Bronchial smooth muscle cell (primary cell): ENCODE results near the gene MGRN1. TPM values are rescaled to one million over a fixed set of nuclear protein-coding genes. Genes with fewer than 3 reads are reported as not detected.

Experiments used
- total RNA-seq: library from RNA; depleted of rRNA; stranded (reverse); fragments of >200 nt; gene quantifications from 2 replicates; pipeline ENCODE4 v1.2.1, GENCODE V29; 2014

The MGRN1 gene
- total RNA-seq: 20.3 and 21.6 TPM in 2 replicates

GRCh38 chr16:4624015-4624826, at the start of gene MGRN1:
MGRN1 (plus strand) TSS chr16:4624826; CDS start chr16:4624961, 135 bp downstream.

GRCh38 chr16:4614571-4615383, 9.8 kb upstream of the MGRN1 start, which contains the start of gene UBALD1:
UBALD1 (minus strand) TSS chr16:4614888; CDS start chr16:4614797, 91 bp downstream.

GRCh38 chr16:4693296-4693955, 68.8 kb downstream of the MGRN1 start, which contains the start of gene NUDT16L1:
NUDT16L1 (plus strand) TSS chr16:4693562; CDS start chr16:4693727, 165 bp downstream.

GRCh38 chr16:4734063-4734729, 109.6 kb downstream of the MGRN1 start, which contains the start of the genes ANKS3 and DNAAF8:
ANKS3 (minus strand) TSS chr16:4734271; CDS start chr16:4730149, 4,122 bp downstream.
DNAAF8 (plus strand) TSS chr16:4734537; CDS start chr16:4736515, 1,978 bp downstream.

Other genes with a start within 250 kb of the MGRN1 start
- 7.7 and 16.6 TPM in 2 replicates for gene CORO7, start 208.2 kb upstream of the MGRN1 start, total RNA-seq
- gene DNAJA3, start 199.0 kb upstream of the MGRN1 start, total RNA-seq: 31.5 and 39.1 TPM in 2 replicates
- 53.5 and 59.3 TPM in 2 replicates for gene NMRAL1, start 150.2 kb upstream of the MGRN1 start, total RNA-seq
- gene HMOX2, start 148.4 kb upstream of the MGRN1 start, total RNA-seq: 32.8 and 52.9 TPM in 2 replicates
- gene CDIP1, start 86.1 kb upstream of the MGRN1 start, total RNA-seq: 6.4 and 9.6 TPM in 2 replicates
- gene C16orf96, start 68.5 kb upstream of the MGRN1 start, total RNA-seq: under 0.01 TPM in 2 replicates
- 3.3 and 3.9 TPM in 2 replicates for gene UBALD1, start 9.9 kb upstream of the MGRN1 start, total RNA-seq
- gene NUDT16L1, start 68.7 kb downstream of the MGRN1 start, total RNA-seq: 22.7 and 23.6 TPM in 2 replicates
- 19.4 and 29.6 TPM in 2 replicates for gene ANKS3, start 109.4 kb downstream of the MGRN1 start, total RNA-seq
- 0.63 and 0.94 TPM in 2 replicates for gene DNAAF8, start 109.7 kb downstream of the MGRN1 start, total RNA-seq
- 4.7 and 5.2 TPM in 2 replicates for gene ZNF500, start 142.3 kb downstream of the MGRN1 start, total RNA-seq
- not detected in 2 replicates for gene SEPTIN12, start 163.5 kb downstream of the MGRN1 start, total RNA-seq
- not detected in 2 replicates for gene SMIM22, start 170.5 kb downstream of the MGRN1 start, total RNA-seq
- gene ROGDI, start 177.8 kb downstream of the MGRN1 start, total RNA-seq: 14.9 and 18.3 TPM in 2 replicates
- gene GLYR1, start 222.5 kb downstream of the MGRN1 start, total RNA-seq: 31.2 and 33.7 TPM in 2 replicates
- 12.8 and 15.2 TPM in 2 replicates for gene UBN1, start 222.7 kb downstream of the MGRN1 start, total RNA-seq